ENCODE data around the gene RPS6KB2. TPM values are rescaled to one million over a fixed set of nuclear protein-coding genes. Genes with fewer than 3 reads are reported as not detected.

Gene RPS6KB2
- total RNA-seq, 1 experiment from 2014 or later = 54.1 TPM

- no peak for DNase-seq (ENCODE audit: low read depth, low spot score)
- no peak for ATAC-seq
- H3K27me3 ChIP-seq (ENCODE audit: insufficient read depth, low read length) = no peaks in the 10 kb centered on the region
- no peaks in the 10 kb centered on the region for H4K20me1 ChIP-seq (ENCODE audit: insufficient read depth)
- intact Hi-C loops (cut with micrococcal nuclease) = no loop called here
- H3K36me3 ChIP-seq (ENCODE audit: control insufficient read depth in 1 of 2, insufficient read depth in 2 of 2, low read length in 2 of 2) = peaks cover 13 to 37% of the 10 kb centered on the region in 2 experiments; a peak in 3 of 4 replicates
- H3K9me3 ChIP-seq (ENCODE audit: control insufficient read depth in 1 of 2, insufficient read depth in 1 of 2, low read depth in 1 of 2, low read length in 2 of 2) = no peaks in the 10 kb centered on the region
- RAD21 ChIA-PET (ENCODE audit: low non-redundant PET in 1 of 2, low total read pairs in 2 of 2, uncharacterized antibody in 2 of 2, unreplicated experiment in 2 of 2) = interaction anchor here in 1 of 2 experiments (0.6 kb wide), 1 partner anchor 41 kb away, joined by 6 read pairs; no protein-coding TSS in a partner anchor
- H3K9ac ChIP-seq (ENCODE audit: low read length) = no peak overlapping the region
- CTCF ChIA-PET = no interaction called here
- H3K4me3 ChIP-seq (replicated peaks in 1 of 2; ENCODE audit: low read depth in 1 of 2, low read length in 2 of 2) = no peak overlapping the region
- no peak for TF ChIP-seq SIN3A (IDR thresholded peaks at IDR 0.05; ENCODE audit: low read depth)
- no peak for TF ChIP-seq FOSL1 (IDR thresholded peaks at IDR 0.05; ENCODE audit: low read depth)
- no peak for TF ChIP-seq CTCF (IDR thresholded peaks at IDR 0.05 in 2 of 3, conservative IDR thresholded peaks at IDR 0.05 in 1 of 3; ENCODE audit: borderline replicate concordance in 1 of 3, insufficient read depth in 1 of 3, low read depth in 2 of 3, low read length in 2 of 3)
- no peak for TF ChIP-seq EZH2phosphoT487 (IDR thresholded peaks at IDR 0.05; ENCODE audit: borderline replicate concordance)
- H3K27ac ChIP-seq (ENCODE audit: low read depth, low read length) = no peak overlapping the region; the same call in 1 of the 2 replicates
- no peaks in the 10 kb centered on the region for H3K9me2 ChIP-seq (ENCODE audit: insufficient read depth)
- no TSS peak for BruUV-seq (replicated peaks)
- no peak overlapping the region for H2AFZ ChIP-seq (ENCODE audit: low read depth, low read length, poor library complexity, severe bottlenecking)
- POLR2A ChIA-PET = no interaction called here
- peaks cover 35% of the 10 kb centered on the region for H3K79me2 ChIP-seq (ENCODE audit: insufficient read depth, low read length)
- no peak overlapping the region for H3K4me2 ChIP-seq (ENCODE audit: low read length)
- H3K4me1 ChIP-seq (ENCODE audit: control insufficient read depth in 1 of 2, insufficient read depth in 2 of 2, low read length in 2 of 2) = peaks cover 10 to 22% of the 10 kb centered on the region in 2 experiments; a peak in 3 of 4 replicates
Measured at GRCh38 chr11:67396259-67396581, 32.1 kb upstream of the RPS6KB2 start.

- H3K9me2 ChIP-seq (ENCODE audit: insufficient read depth) = no peaks in the 10 kb centered on the region
- H3K9me3 ChIP-seq (ENCODE audit: control insufficient read depth in 1 of 2, insufficient read depth in 1 of 2, low read depth in 1 of 2, low read length in 2 of 2) = no peaks in the 10 kb centered on the region
- H2AFZ ChIP-seq (ENCODE audit: low read depth, low read length, poor library complexity, severe bottlenecking) = no peak overlapping the region
- H3K9ac ChIP-seq (ENCODE audit: low read length) = no peak overlapping the region
- intact Hi-C loops (cut with micrococcal nuclease) = no loop called here
- H3K4me1 ChIP-seq (ENCODE audit: control insufficient read depth in 1 of 2, insufficient read depth in 2 of 2, low read length in 2 of 2) = peaks cover 10 to 18% of the 10 kb centered on the region in 2 experiments; a peak in 3 of 4 replicates
- ChIA-PET POLR2A (no interaction called here), CTCF (no interaction called here), RAD21 (ENCODE audit: low non-redundant PET in 1 of 2, low total read pairs in 2 of 2, uncharacterized antibody in 2 of 2, unreplicated experiment in 2 of 2) (interaction anchor here in 1 of 2 experiments (0.6 kb wide), 1 partner anchor 41 kb away, joined by 6 read pairs; no protein-coding TSS in a partner anchor)
- no peak overlapping the region for H3K4me3 ChIP-seq (replicated peaks in 1 of 2; ENCODE audit: low read depth in 1 of 2, low read length in 2 of 2)
- peaks cover 34% of the 10 kb centered on the region for H3K79me2 ChIP-seq (ENCODE audit: insufficient read depth, low read length)
- H3K36me3 ChIP-seq (ENCODE audit: control insufficient read depth in 1 of 2, insufficient read depth in 2 of 2, low read length in 2 of 2) = peaks cover 13 to 37% of the 10 kb centered on the region in 2 experiments; a peak in 3 of 4 replicates
- H3K27ac ChIP-seq (ENCODE audit: low read depth, low read length) = peak overlapping the region; percentile 26; the same call in 1 of the 2 replicates
- no TSS peak for BruUV-seq (replicated peaks)
- ATAC-seq (no peak), DNase-seq (ENCODE audit: low read depth, low spot score) (no peak)
- H3K27me3 ChIP-seq (ENCODE audit: insufficient read depth, low read length) = no peaks in the 10 kb centered on the region
- no peak overlapping the region for H3K4me2 ChIP-seq (ENCODE audit: low read length)
- H4K20me1 ChIP-seq (ENCODE audit: insufficient read depth) = no peaks in the 10 kb centered on the region
- TF ChIP-seq EZH2phosphoT487 (IDR thresholded peaks at IDR 0.05; ENCODE audit: borderline replicate concordance) (no peak), SIN3A (IDR thresholded peaks at IDR 0.05; ENCODE audit: low read depth) (no peak), EZH2 (IDR thresholded peaks at IDR 0.05) (no peak), POLR2AphosphoS5 (IDR thresholded peaks at IDR 0.05; ENCODE audit: low read depth, low read length) (no peak), FOSL1 (IDR thresholded peaks at IDR 0.05; ENCODE audit: low read depth) (no peak), JUND (IDR thresholded peaks at IDR 0.05) (no peak), ATF3 (IDR thresholded peaks at IDR 0.05) (no peak), CEBPB (IDR thresholded peaks at IDR 0.05; ENCODE audit: low read depth) (no peak), YY1 (IDR thresholded peaks at IDR 0.05; ENCODE audit: extremely low read depth, insufficient replicate concordance, low read depth, low read length) (no peak), SP1 (IDR thresholded peaks at IDR 0.05; ENCODE audit: low read depth) (no peak), CTCF (IDR thresholded peaks at IDR 0.05 in 2 of 3, conservative IDR thresholded peaks at IDR 0.05 in 1 of 3; ENCODE audit: borderline replicate concordance in 1 of 3, insufficient read depth in 1 of 3, low read depth in 2 of 3, low read length in 2 of 3) (no peak), SRF (IDR thresholded peaks at IDR 0.05; ENCODE audit: low read depth) (no peak), MAX (IDR thresholded peaks at IDR 0.05) (no peak), ZNF274 (IDR thresholded peaks at IDR 0.05; ENCODE audit: low read depth, low read length) (no peak)
Measured at GRCh38 chr11:67396587-67397389, 31.5 kb upstream of the RPS6KB2 start.
